Thyroid gland (tissue), 4 donors: ENCODE measurements around the gene OR2AJ1.

Experiments
- POLR2A ChIP-seq, 2 donors: fragments of 450-650 bp; IDR thresholded peaks; one replicate each; pipeline ENCODE4 v1.6.1; 2017; ENCODE audit warnings: antibody characterized with exemption in 2 of 2, mild to moderate bottlenecking in 2 of 2, moderate library complexity in 1 of 2
- TF ChIP-seq, protein P1 (sequence below), 6 experiments: fragments of 200-600 bp in 3 of 6; fragments of 450-650 bp in 3 of 6; sonication (generic) in 3 of 6; IDR thresholded peaks; one replicate each; pipeline ENCODE4 v1.5.1; 2016 to 2019; ENCODE audit warnings: antibody characterized with exemption in 6 of 6, mild to moderate bottlenecking in 2 of 6, inconsistent platforms in 1 of 6, moderate library complexity in 1 of 6

GRCh38 chr1:247923941-247924340 lies 748 bp upstream of the OR2AJ1 start:
- TF ChIP-seq, protein P1, sequence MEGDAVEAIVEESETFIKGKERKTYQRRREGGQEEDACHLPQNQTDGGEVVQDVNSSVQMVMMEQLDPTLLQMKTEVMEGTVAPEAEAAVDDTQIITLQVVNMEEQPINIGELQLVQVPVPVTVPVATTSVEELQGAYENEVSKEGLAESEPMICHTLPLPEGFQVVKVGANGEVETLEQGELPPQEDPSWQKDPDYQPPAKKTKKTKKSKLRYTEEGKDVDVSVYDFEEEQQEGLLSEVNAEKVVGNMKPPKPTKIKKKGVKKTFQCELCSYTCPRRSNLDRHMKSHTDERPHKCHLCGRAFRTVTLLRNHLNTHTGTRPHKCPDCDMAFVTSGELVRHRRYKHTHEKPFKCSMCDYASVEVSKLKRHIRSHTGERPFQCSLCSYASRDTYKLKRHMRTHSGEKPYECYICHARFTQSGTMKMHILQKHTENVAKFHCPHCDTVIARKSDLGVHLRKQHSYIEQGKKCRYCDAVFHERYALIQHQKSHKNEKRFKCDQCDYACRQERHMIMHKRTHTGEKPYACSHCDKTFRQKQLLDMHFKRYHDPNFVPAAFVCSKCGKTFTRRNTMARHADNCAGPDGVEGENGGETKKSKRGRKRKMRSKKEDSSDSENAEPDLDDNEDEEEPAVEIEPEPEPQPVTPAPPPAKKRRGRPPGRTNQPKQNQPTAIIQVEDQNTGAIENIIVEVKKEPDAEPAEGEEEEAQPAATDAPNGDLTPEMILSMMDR (IDR thresholded peaks at IDR 0.05): no peak
- no peak for TF ChIP-seq POLR2A (IDR thresholded peaks at IDR 0.05)
